HepG2 (cell line): Measurements from ENCODE around the gene RAB40C. TPM values are rescaled to one million over a fixed set of nuclear protein-coding genes. Genes with fewer than 3 reads are reported as not detected.

Experiments
- ATAC-seq: fragments of 200-7000 bp; cut with Tn5 transposase; 3 replicates; pipeline ENCODE4 v1.9.1; 2020; ENCODE audit warnings: mild to moderate bottlenecking, moderate library complexity
- BruUV-seq: library from RNA; stranded (reverse); fragments of 400-500 nt; replicated peaks from 2 replicates; lab custom pipeline; 2021; lab: Mats Ljungman, UMichigan
- CTCF ChIA-PET: fragments of 300-600 bp; formaldehyde crosslinking; extraction: SDS; loops from one replicate; lab custom pipeline; 2021; ENCODE audit warnings: low total read pairs, inconsistent platforms, low intra/inter-chr PET ratio; lab: Yijun Ruan, JAX
- POLR2A ChIA-PET: fragments of 350-600 bp; sonication (Branson Sonifier 250); formaldehyde crosslinking; loops from one replicate; lab custom pipeline; 2020; ENCODE audit warnings: antibody characterized with exemption, inconsistent platforms; lab: Yijun Ruan, JAX
- DNase-seq: peaks from one replicate; pipeline ENCODE4 v3.0.0-alpha.2; 2015; ENCODE audit warnings: low spot score
- FAIRE-seq: peaks from 3 replicates; lab custom pipeline; 2011; peaks lifted over from hg19 to GRCh38; lab: Jason Lieb, UNC
- H2AFZ ChIP-seq: one replicate; pipeline ENCODE4 v1.6.1; 2011; ENCODE audit warnings: low read length, inconsistent platforms
- H3K27ac ChIP-seq: fragments of 300-600 bp; 3 replicates; pipeline ENCODE4 v1.8.0; 2011; ENCODE audit warnings: mixed run types, mild to moderate bottlenecking, mixed read lengths, low read length, inconsistent platforms; ENCODE audit not compliant: insufficient read depth; ENCODE audit errors: extremely low read length
- H3K27me3 ChIP-seq, 2 experiments: fragments of 200-600 bp in 1 of 2; 2 replicates in 1 of 2; 3 replicates in 1 of 2; pipeline versions ENCODE4 v1.6.0 to v1.8.0; 2011; ENCODE audit warnings: low read length in 2 of 2, mild to moderate bottlenecking in 2 of 2, moderate library complexity in 2 of 2, inconsistent platforms in 1 of 2; ENCODE audit not compliant: insufficient read depth in 2 of 2, control insufficient read depth in 1 of 2
- H3K36me3 ChIP-seq, 2 experiments: fragments of 200-600 bp in 1 of 2; replicated peaks in 1 of 2; 2 replicates in 1 of 2; 3 replicates in 1 of 2; pipeline versions ENCODE4 v1.5.1 to v1.8.0; 2011; ENCODE audit warnings: low read length in 2 of 2, inconsistent platforms in 1 of 2; ENCODE audit not compliant: insufficient read depth in 2 of 2, control insufficient read depth in 1 of 2
- H3K4me1 ChIP-seq: 2 replicates; pipeline ENCODE4 v1.5.1; 2012; ENCODE audit warnings: low read length, inconsistent platforms; ENCODE audit not compliant: insufficient read depth
- H3K4me2 ChIP-seq: 2 replicates; pipeline ENCODE4 v1.6.0; 2011; ENCODE audit warnings: low read depth, low read length, inconsistent platforms
- H3K4me3 ChIP-seq, 3 experiments: fragments of 200-600 bp in 1 of 3; sonication (generic), shearing (Covaris generic) in 1 of 3; replicated peaks in 1 of 3; 2 replicates each; pipeline ENCODE4 v1.5.1; 2011 to 2016; ENCODE audit warnings: low read length in 3 of 3, inconsistent platforms in 2 of 3, low read depth in 2 of 3, mild to moderate bottlenecking in 2 of 3, control low read depth in 1 of 3, mixed read lengths in 1 of 3; ENCODE audit not compliant: insufficient read depth in 1 of 3
- H3K79me2 ChIP-seq: one replicate; pipeline ENCODE4 v1.6.1; 2011; ENCODE audit warnings: low read length, inconsistent platforms; ENCODE audit not compliant: insufficient read depth
- H3K9ac ChIP-seq: 2 replicates; pipeline ENCODE4 v1.6.0; 2011; ENCODE audit warnings: mild to moderate bottlenecking, low read depth, low read length, inconsistent platforms; ENCODE audit not compliant: insufficient read depth
- H3K9me3 ChIP-seq: 2 replicates; pipeline ENCODE4 v1.5.1; 2012; ENCODE audit warnings: mild to moderate bottlenecking, low read length
- H4K20me1 ChIP-seq: 2 replicates; pipeline ENCODE4 v1.6.0; 2011; ENCODE audit warnings: inconsistent platforms, mild to moderate bottlenecking, low read length, moderate library complexity; ENCODE audit not compliant: insufficient read depth
- AGO2 ChIP-seq: fragments of 200-400 bp; formaldehyde crosslinking; optimal IDR thresholded peaks from 2 replicates; pipeline ENCODE3; 2017; ENCODE audit warnings: mild to moderate bottlenecking, low read depth, low read length, moderate library complexity
- CAMTA2 ChIP-seq: sonication (generic); formaldehyde crosslinking; IDR thresholded peaks from 2 replicates; pipeline ENCODE4 v1.4.0; 2020; ENCODE audit warnings: mild to moderate bottlenecking, missing genetic modification reagents, borderline replicate concordance
- CEBPG ChIP-seq: IDR thresholded peaks from 2 replicates; pipeline ENCODE4 v1.6.1; 2016
- KAT8 ChIP-seq: IDR thresholded peaks from 2 replicates; pipeline ENCODE4 v1.6.1; 2016; ENCODE audit warnings: missing genetic modification reagents, missing compliant biosample characterization
- MYPOP ChIP-seq: sonication (generic); formaldehyde crosslinking; IDR thresholded peaks from 2 replicates; pipeline ENCODE4 v1.8.1; 2023; ENCODE audit warnings: mild to moderate bottlenecking, moderate library complexity, missing genetic modification reagents
- MZF1 ChIP-seq: sonication (generic); formaldehyde crosslinking; IDR thresholded peaks from 2 replicates; pipeline ENCODE4 v1.8.1; 2023; ENCODE audit warnings: mild to moderate bottlenecking, missing genetic modification reagents, borderline replicate concordance
- REST ChIP-seq, 2 experiments: IDR thresholded peaks; 2 replicates each; pipeline ENCODE4 v1.6.1; 2011 to 2012; ENCODE audit warnings: low read length in 2 of 2, borderline replicate concordance in 1 of 2, low read depth in 1 of 2, mild to moderate bottlenecking in 1 of 2, moderate library complexity in 1 of 2
- SRY ChIP-seq: sonication (generic); formaldehyde crosslinking; IDR thresholded peaks from 2 replicates; pipeline ENCODE4 v1.8.0; 2022; ENCODE audit warnings: mild to moderate bottlenecking, missing genetic modification reagents
- ZBTB33 ChIP-seq: sonication (generic); formaldehyde crosslinking; IDR thresholded peaks from 2 replicates; pipeline ENCODE4 v1.4.0; 2020; ENCODE audit warnings: missing genetic modification reagents
- ZFAT ChIP-seq: sonication (generic); formaldehyde crosslinking; conservative IDR thresholded peaks from 2 replicates; pipeline ENCODE4 v1.8.1; 2023; ENCODE audit warnings: missing genetic modification reagents, inconsistent platforms
- ZNF317 ChIP-seq: sonication (generic); formaldehyde crosslinking; IDR thresholded peaks from 2 replicates; pipeline ENCODE4 v1.5.0; 2020; ENCODE audit warnings: mild to moderate bottlenecking, missing genetic modification reagents
- WGBS: methylation state at CpG from one replicate; pipeline ENCODE4 v1.1.6; 2017; ENCODE audit warnings: low lambda C conversion rate; 5-methylcytosine and 5-hydroxymethylcytosine counted together
- in situ Hi-C: cut with HindIII; loops from 2 replicates; pipeline ENCODE4 v1.10.0; 2017; ENCODE audit warnings: low pct_unique_long_range_greater_than_20kb; ENCODE audit not compliant: extremely low pct_ligation_motif_present
- intact Hi-C: fragments of 100-400 bp; cut with micrococcal nuclease; formaldehyde crosslinking; loops from one replicate; pipeline ENCODE4 v1.10.0; 2022; ENCODE audit not compliant: unreplicated experiment
- polyA plus RNA-seq, 8 experiments: library from polyadenylated mRNA; depleted of rRNA in 3 of 8; stranded (reverse) in 7 of 8; unstranded in 1 of 8; fragments of >200 nt; fragmentation: Illumina TruSeq in 4 of 8; extraction: Trizol in 4 of 8; gene quantifications; 2 replicates each; pipeline versions ENCODE4 v1.2.1 to v1.2.3, GENCODE V29; 2011 to 2016; ENCODE audit warnings: low read depth in 4 of 8, missing spikeins in 1 of 8, mixed read lengths in 1 of 8; ENCODE audit not compliant: insufficient read depth in 1 of 8
- total RNA-seq, 5 experiments: library from RNA; depleted of rRNA; stranded (reverse); fragments of >200 nt; fragmentation: Illumina TruSeq; extraction: Trizol; gene quantifications; 2 replicates each; pipeline ENCODE4 v1.2.3, GENCODE V29; 2016; ENCODE audit warnings: low read depth in 1 of 5

Gene RAB40C
- total and polyA plus RNA-seq, 2 of the 13 experiments (the other 11 are each of a cell fraction or from before 2014, with no cell fraction given): 7.7 to 11.5 TPM

- DNase-seq: no peak
- Histone ChIP-seq H3K27ac (no peak overlapping the region), H3K4me3 (no peak overlapping the region), H3K36me3 (peaks cover 5 to 8% of the 10 kb centered on the region in 2 experiments; a peak in 2 of 5 replicates), H3K27me3 (no peaks in the 10 kb centered on the region), H3K9ac (no peak overlapping the region), H3K79me2 (peaks cover 14% of the 10 kb centered on the region), H3K9me3 (no peaks in the 10 kb centered on the region), H4K20me1 (no peaks in the 10 kb centered on the region), H3K4me1 (peaks cover 7% of the 10 kb centered on the region), H2AFZ (no peak overlapping the region), H3K4me2 (no peak overlapping the region)
- no TSS peak for BruUV-seq
- ChIA-PET POLR2A (no interaction called here), CTCF (no interaction called here)
- intact Hi-C loops: no loop called here
- 100% methylated on average over 5 of the region's 21 CpGs for WGBS
- FAIRE-seq: no peak
- TF ChIP-seq SRY (CRISPR knock-in tag) (no peak), AGO2 (peak; percentile 45)
- ATAC-seq: no peak
- in situ Hi-C loops: no loop called here
These were observed 41.3 kb upstream of the RAB40C start for GRCh38 chr16:548586-548985.

- ChIA-PET CTCF (no interaction called here), POLR2A (no interaction called here)
- H3K36me3 ChIP-seq: peaks cover 4 to 8% of the 10 kb centered on the region in 2 experiments; a peak in 2 of 5 replicates
- H4K20me1 ChIP-seq: no peaks in the 10 kb centered on the region
- peaks cover 5% of the 10 kb centered on the region for H3K79me2 ChIP-seq
- no peaks in the 10 kb centered on the region for H3K27me3 ChIP-seq
- in situ Hi-C loops (no loop called here), intact Hi-C loops (no loop called here)
- H3K4me3 ChIP-seq: no peak overlapping the region
- BruUV-seq: no TSS peak
- H2AFZ ChIP-seq: no peak overlapping the region
- H3K9ac ChIP-seq: no peak overlapping the region
- DNase-seq (no peak), ATAC-seq (no peak), FAIRE-seq (no peak)
- no peak overlapping the region for H3K4me2 ChIP-seq
- 97% methylated on average over 35 of the region's 54 CpGs for WGBS
- H3K4me1 ChIP-seq: peaks cover 12% of the 10 kb centered on the region
- H3K27ac ChIP-seq: no peak overlapping the region
- no peaks in the 10 kb centered on the region for H3K9me3 ChIP-seq
- TF ChIP-seq AGO2: peak; percentile 21
- no peak for TF ChIP-seq CEBPG
- no peak for TF ChIP-seq KAT8
- no peak for TF ChIP-seq CAMTA2 (CRISPR knock-in tag)
- TF ChIP-seq REST (IDR thresholded peaks at IDR 0.05; ENCODE audit: borderline replicate concordance in 1 of 2, low read depth in 1 of 2, low read length in 2 of 2): no peak
- no peak for TF ChIP-seq MZF1 (CRISPR knock-in tag)
- TF ChIP-seq ZNF317: no peak
- no peak for TF ChIP-seq ZFAT (CRISPR knock-in tag)
- TF ChIP-seq MYPOP: no peak
- TF ChIP-seq ZBTB33 (CRISPR knock-in tag): peak; percentile 98
These were observed 40.2 kb upstream of the RAB40C start for GRCh38 chr16:549544-550263.
